GM18502 (cell line): Measurements from ENCODE around the gene MIGA2.

Experiments
- ATAC-seq: cut with Tn5 transposase; IDR thresholded peaks from one replicate; pipeline ENCODE4 v1.9.1; 2021; ENCODE audit warnings: mild to moderate bottlenecking; ENCODE audit not compliant: unreplicated experiment, poor library complexity

Gene MIGA2

GRCh38 chr9:129010267-129010975 lies 26.0 kb upstream of the MIGA2 start:
- no peak for ATAC-seq

- ATAC-seq: no peak
Measured at GRCh38 chr9:129011170-129011569, 25.3 kb upstream of the MIGA2 start.

- no peak for ATAC-seq
Measured at GRCh38 chr9:129011761-129012181, 24.7 kb upstream of the MIGA2 start.

GRCh38 chr9:129012343-129012742 lies 24.1 kb upstream of the MIGA2 start:
- ATAC-seq: no peak

- no peak for ATAC-seq
Measured at GRCh38 chr9:129012893-129013448, 23.5 kb upstream of the MIGA2 start.

DNA sequence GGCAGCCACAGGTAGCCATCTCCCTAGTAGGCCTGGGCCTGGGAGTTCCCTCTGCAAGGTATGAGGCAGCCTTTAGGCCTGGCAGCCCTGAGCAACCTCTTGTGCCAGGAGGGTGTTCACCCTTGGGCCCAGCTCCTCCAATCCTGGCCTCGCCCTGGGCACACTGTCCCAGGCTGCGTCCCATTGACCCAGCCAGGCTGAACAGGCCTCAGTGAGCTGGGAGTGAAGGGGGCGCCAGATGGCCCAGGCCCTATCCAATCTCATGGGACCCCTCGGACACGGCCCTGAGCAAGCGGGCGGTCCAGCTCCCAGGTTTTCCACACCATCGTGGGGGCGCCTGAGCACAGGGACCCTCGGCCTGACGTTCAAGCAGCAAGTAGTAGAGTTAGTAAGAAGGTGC lies 22.8 kb upstream of the MIGA2 start:
- no peak for ATAC-seq

DNA sequence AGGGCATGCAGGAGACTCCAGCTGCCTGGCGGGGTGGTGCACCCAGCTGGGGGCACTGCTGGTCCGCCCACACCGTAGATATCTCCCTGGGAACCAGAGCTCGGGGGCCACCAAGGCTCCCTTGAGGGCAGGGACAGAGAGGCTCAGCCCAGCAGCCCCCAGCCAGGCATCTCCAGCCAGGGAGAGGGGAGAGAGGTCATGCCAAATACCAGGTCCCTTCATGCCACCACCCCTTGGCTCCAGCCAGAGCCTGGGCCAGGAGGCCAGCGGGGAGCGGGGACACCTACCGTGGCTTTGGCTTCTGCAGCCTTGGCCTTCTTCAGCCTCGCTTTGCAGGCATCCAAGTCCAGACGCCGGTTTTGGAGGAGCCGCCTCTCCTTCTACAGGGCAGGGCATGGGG lies 22.3 kb upstream of the MIGA2 start:
- ATAC-seq: no peak

DNA sequence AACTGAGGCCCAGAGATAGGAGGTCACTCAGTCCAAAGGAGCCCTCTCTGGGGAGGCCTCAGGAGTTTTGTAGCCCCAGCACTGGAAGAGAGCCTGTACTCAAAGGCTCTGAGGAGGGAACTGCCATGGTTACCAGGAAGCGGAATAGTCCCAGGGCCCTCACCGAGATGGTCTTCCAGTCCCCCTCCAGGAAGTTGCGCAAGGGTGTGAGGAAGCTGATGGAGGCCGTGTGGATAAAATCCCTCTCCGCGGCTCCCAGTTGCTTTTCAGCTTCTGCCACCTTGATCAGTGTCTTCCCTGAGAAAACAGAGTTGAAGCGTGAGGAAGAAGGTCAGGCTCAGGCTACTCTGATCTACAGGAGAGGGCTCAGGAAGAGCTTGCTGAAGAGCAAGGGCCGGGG lies 21.8 kb upstream of the MIGA2 start:
- no peak for ATAC-seq

GRCh38 chr9:129021091-129021490 lies 15.3 kb upstream of the MIGA2 start:
- ATAC-seq: no peak

GRCh38 chr9:129022037-129022436 lies 14.4 kb upstream of the MIGA2 start:
- no peak for ATAC-seq

- ATAC-seq: no peak
Measured at GRCh38 chr9:129023036-129023907, 13.2 kb upstream of the MIGA2 start.

DNA sequence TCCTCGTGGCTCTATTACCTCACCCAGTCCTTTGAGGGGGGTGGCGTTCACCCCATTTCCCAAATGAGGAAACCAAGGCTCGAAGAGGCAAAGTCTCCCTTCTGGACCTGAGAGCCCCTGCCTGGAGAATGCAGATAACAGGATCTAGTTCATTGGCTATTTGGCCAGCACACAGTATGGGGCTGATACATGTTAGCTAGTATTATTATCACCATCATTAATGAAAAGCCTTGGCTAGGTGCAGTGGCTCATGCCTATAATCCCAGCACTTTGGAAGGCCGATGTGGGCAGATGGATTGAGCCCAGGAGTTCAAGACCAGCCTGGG lies 12.6 kb upstream of the MIGA2 start:
- no peak for ATAC-seq

DNA sequence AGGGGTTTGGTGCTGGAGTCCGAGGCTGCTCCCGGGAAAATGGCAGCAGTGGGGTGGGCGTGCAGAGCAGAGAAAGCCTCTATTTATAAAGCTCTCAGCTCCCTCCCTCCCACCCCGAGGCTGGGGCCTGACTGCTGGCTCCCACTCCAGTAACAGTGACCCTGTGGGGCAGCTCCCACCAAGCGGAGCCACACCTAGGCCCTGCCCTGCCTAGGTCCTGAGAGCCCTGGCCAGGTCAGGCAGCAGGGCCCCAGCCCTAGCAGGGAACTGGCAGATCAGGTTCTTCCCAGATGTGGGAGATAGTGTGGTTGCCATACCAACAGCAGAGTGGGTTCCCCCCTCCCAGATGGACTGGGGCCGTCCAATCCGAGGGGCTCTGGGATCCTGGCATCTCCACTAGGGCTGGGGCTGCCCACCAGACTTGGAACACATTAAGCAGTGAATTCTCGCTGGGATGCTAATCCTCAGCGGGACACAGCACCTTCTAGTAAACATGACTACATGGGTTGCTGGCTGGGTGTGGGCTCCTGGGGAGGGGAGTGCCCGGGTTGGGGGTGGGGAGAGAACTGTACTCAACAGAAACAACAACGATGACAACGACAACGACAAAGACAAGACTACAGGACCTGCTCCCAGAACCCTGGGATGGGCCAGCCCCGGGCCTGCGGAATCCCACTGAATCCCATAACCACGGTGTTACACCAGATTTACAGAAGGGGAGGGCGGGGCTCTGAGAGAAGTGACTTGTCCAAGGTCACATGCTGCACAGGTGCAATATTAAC lies 9.8 kb upstream of the MIGA2 start:
- ATAC-seq: no peak

- no peak for ATAC-seq
Measured at GRCh38 chr9:129027224-129027684, 9.2 kb upstream of the MIGA2 start.

GRCh38 chr9:129027685-129028191 lies 8.7 kb upstream of the MIGA2 start:
- peak; percentile 48 for ATAC-seq

DNA sequence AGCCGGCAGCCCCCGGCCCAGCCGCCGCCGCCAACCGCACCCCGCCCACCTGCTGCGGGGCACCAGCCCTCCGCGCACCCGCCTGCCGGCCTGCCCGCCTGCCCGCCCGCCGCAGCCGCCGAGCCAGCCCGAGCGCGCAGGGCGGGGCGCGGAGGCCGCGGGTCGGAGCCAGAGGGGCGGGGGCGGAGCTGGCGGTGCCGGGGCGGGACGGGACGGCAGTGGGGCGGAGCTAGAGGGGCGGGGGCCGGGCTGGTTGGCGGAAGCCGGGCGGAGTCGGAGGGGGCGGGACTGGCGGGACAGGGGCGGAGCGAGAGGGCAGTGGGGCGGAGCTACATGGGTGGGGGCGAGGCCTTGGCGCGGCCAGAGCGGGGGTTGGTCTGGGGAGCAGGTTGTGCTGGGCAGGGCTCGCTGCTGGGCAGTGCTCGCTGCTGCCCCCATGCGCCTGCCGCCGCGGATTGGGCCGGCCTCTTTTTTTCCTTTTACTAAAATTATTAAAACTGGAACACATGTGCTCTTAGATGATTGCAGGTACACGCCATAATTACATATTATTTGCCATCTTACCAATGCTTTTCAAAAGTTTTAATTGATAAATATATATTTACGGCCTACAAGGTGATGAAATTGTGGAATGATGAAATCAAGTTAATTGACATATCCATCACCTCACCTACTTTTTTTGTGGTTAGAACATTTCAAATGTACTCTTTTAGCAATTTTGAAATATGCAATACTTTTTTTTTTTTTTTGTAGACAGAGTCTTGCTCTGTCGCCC lies 8.0 kb upstream of the MIGA2 start, which contains the start of gene SH3GLB2:
TSS of gene SH3GLB2 (minus strand) at position 140 of the 775 bp plus-strand sequence. CDS start 177 bp downstream, outside the sequence.
- ATAC-seq: peak; percentile 83

DNA sequence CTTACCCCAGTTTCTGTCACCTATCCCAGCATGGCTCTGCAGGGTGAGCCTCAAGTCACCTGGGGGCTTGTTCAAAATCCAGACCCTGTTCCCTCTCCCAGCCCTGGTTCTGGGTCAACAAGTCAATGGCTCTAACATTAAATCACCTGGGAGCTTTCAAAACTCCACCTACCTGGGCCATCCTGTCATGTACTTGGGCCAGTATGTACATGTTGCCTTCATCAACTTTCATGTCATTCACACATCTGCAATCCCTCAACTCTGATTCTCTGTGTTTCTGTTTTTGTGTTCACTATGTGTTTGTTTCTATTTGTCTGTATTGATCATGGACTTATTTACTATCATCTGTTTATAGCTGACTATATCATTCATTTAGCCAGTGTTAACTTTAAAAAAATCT lies 6.2 kb upstream of the MIGA2 start:
- ATAC-seq: no peak

DNA sequence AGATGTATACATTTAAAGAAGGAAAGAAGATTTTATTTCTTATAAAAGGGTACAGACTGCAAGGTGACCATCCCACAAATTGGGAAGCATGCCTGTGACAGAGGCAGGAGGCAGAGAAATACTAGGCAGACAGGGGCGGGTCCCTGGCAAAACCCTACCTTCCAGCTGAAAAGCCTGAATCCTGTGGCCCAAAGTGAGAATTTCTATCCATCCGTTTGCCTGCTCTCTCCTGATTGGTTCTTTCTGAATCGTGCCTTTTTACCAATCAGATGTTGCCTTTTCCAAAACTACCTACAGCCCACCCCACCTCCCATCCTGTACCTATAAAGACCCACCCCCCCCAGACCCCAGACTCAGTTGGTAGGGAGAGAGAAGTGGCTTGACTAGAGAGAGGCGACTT lies 4.9 kb upstream of the MIGA2 start:
- ATAC-seq: no peak

GRCh38 chr9:129032541-129033159 lies 3.8 kb upstream of the MIGA2 start:
- ATAC-seq: no peak
